HG03025 (cell line): ENCODE measurements around the gene MAFG.
"Not testable (repeated sequence)": the region's sequence is repeated elsewhere in the genome, so short reads cannot be mapped to it uniquely, and the experiment has no call there.

Experiments
- ATAC-seq: cut with Tn5 transposase; IDR thresholded peaks from one replicate; pipeline ENCODE4 v1.9.1; 2021; ENCODE audit warnings: mild to moderate bottlenecking, moderate library complexity; ENCODE audit not compliant: unreplicated experiment, low FRiP score

MAFG gene

GRCh38 chr17:81958633-81959342, 31.3 kb upstream of the MAFG start:
- ATAC-seq = no peak

- ATAC-seq = no peak
These were observed 30.3 kb upstream of the MAFG start for GRCh38 chr17:81957691-81958432.

- no peak for ATAC-seq
These were observed 29.4 kb upstream of the MAFG start for GRCh38 chr17:81956607-81957589.

- no peak for ATAC-seq
These were observed 28.4 kb upstream of the MAFG start for GRCh38 chr17:81955756-81956544.

- no peak for ATAC-seq
These were observed 27.6 kb upstream of the MAFG start for GRCh38 chr17:81955058-81955681.

- no peak for ATAC-seq
These were observed 26.9 kb upstream of the MAFG start for GRCh38 chr17:81954131-81955057.

GRCh38 chr17:81953443-81953842, 25.9 kb upstream of the MAFG start:
- ATAC-seq = not testable (repeated sequence)

- no peak for ATAC-seq
These were observed 25.3 kb upstream of the MAFG start for GRCh38 chr17:81952792-81953228.

GRCh38 chr17:81951785-81952684, 24.5 kb upstream of the MAFG start:
- no peak for ATAC-seq

- no peak for ATAC-seq
These were observed 23.0 kb upstream of the MAFG start for GRCh38 chr17:81950501-81950900.

- no peak for ATAC-seq
These were observed 21.3 kb upstream of the MAFG start for GRCh38 chr17:81948635-81949378.

GRCh38 chr17:81947189-81947588, 19.7 kb upstream of the MAFG start, which contains the start of gene MYADML2:
Gene MYADML2 (minus strand): TSS chr17:81947233. CDS start chr17:81941741, 5,492 bp downstream.
- ATAC-seq = no peak

GRCh38 chr17:81944858-81945257, 17.3 kb upstream of the MAFG start:
- ATAC-seq = no peak

- ATAC-seq = no peak
These were observed 14.6 kb upstream of the MAFG start for GRCh38 chr17:81942167-81942553.

- ATAC-seq = no peak
These were observed 14.1 kb upstream of the MAFG start for GRCh38 chr17:81941484-81942166.
